HEK293T (cell line): Measurements from ENCODE around the gene FAM20A.

Source experiments
- CTCF ChIA-PET: fragments of 350-600 bp; formaldehyde crosslinking; extraction: SDS; loops from one replicate; lab custom pipeline; 2021; ENCODE audit warnings: antibody characterized with exemption, inconsistent platforms; lab: Yijun Ruan, JAX
- POLR2A ChIA-PET: fragments of 350-600 bp; formaldehyde crosslinking; extraction: SDS; loops from one replicate; lab custom pipeline; 2020; ENCODE audit warnings: antibody characterized with exemption, inconsistent platforms; lab: Yijun Ruan, JAX
- DNase-seq: peaks from one replicate; pipeline ENCODE4 v3.0.0; 2012; ENCODE audit warnings: mixed read lengths; ENCODE audit errors: extremely low spot score
- ARNT ChIP-seq: fragments of 450-650 bp; IDR thresholded peaks from 2 replicates; pipeline ENCODE4 v1.6.1; 2017; ENCODE audit warnings: mild to moderate bottlenecking
- BHLHE40 ChIP-seq: fragments of 450-650 bp; IDR thresholded peaks from 2 replicates; pipeline ENCODE4 v1.6.1; 2016; ENCODE audit warnings: mild to moderate bottlenecking, moderate library complexity, borderline replicate concordance
- CTBP1 ChIP-seq: fragments of 450-650 bp; IDR thresholded peaks from 2 replicates; pipeline ENCODE4 v1.6.1; 2016; ENCODE audit warnings: borderline replicate concordance
- ELF4 ChIP-seq: fragments of 450-650 bp; IDR thresholded peaks from 2 replicates; pipeline ENCODE4 v1.6.1; 2017; ENCODE audit warnings: antibody characterized with exemption
- FOXA1 ChIP-seq: fragments of 450-650 bp; IDR thresholded peaks from 2 replicates; pipeline ENCODE4 v1.6.1; 2016; ENCODE audit warnings: mild to moderate bottlenecking
- FOXK2 ChIP-seq: fragments of 450-650 bp; IDR thresholded peaks from 2 replicates; pipeline ENCODE4 v1.6.1; 2016; ENCODE audit warnings: mild to moderate bottlenecking
- FOXM1 ChIP-seq: fragments of 450-650 bp; IDR thresholded peaks from 2 replicates; pipeline ENCODE4 v1.6.1; 2017; ENCODE audit warnings: mild to moderate bottlenecking, borderline replicate concordance
- HDGF ChIP-seq: fragments of 450-650 bp; IDR thresholded peaks from 2 replicates; pipeline ENCODE4 v1.6.1; 2017; ENCODE audit warnings: antibody characterized with exemption, borderline replicate concordance
- L3MBTL2 ChIP-seq: fragments of 450-650 bp; conservative IDR thresholded peaks from 2 replicates; pipeline ENCODE4 v1.6.1; 2016; ENCODE audit warnings: mild to moderate bottlenecking
- LEF1 ChIP-seq: fragments of 450-650 bp; IDR thresholded peaks from 2 replicates; pipeline ENCODE4 v1.6.1; 2017; ENCODE audit warnings: mild to moderate bottlenecking, borderline replicate concordance
- NFRKB ChIP-seq: fragments of 450-650 bp; IDR thresholded peaks from 2 replicates; pipeline ENCODE4 v1.6.1; 2016; ENCODE audit warnings: mild to moderate bottlenecking, moderate library complexity
- PKNOX1 ChIP-seq: fragments of 450-650 bp; IDR thresholded peaks from 2 replicates; pipeline ENCODE4 v1.6.1; 2016
- SP1 ChIP-seq: fragments of 450-650 bp; IDR thresholded peaks from 2 replicates; pipeline ENCODE4 v1.6.1; 2017
- SUZ12 ChIP-seq: fragments of 450-650 bp; IDR thresholded peaks from 2 replicates; pipeline ENCODE4 v1.6.1; 2016; ENCODE audit warnings: mild to moderate bottlenecking
- TARDBP ChIP-seq: fragments of 450-650 bp; IDR thresholded peaks from 2 replicates; pipeline ENCODE4 v1.6.1; 2016
- ZNF384 ChIP-seq: fragments of 450-650 bp; IDR thresholded peaks from 2 replicates; pipeline ENCODE4 v1.6.1; 2016

The FAM20A gene

GRCh38 chr17:68559316-68559715 lies 41.9 kb downstream of the FAM20A start:
- no peak for DNase-seq
- TF ChIP-seq FOXM1 (no peak), TARDBP (no peak), SUZ12 (no peak), FOXA1 (no peak), HDGF (no peak)
- POLR2A ChIA-PET: no interaction called here
- CTCF ChIA-PET: no interaction called here

DNA sequence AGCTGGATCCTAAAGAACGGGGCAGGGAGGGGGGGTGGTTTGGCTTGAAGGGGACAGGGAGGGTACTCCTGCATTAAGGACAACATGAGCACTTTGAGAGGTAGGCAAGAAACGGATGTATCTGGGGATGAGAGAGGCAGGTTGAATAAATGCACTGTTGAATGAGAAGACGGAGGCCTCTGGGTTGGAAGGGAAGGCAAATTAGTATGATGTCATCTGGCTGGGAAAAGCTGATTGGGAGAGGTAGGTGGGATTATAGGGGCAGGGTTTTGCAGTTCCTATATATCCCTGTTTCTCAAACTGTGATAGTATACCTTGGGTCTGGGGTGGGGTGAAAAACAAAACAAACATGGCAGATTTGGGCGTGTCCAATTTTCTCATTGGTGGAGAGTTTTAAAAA lies 44.6 kb downstream of the FAM20A start:
- ChIA-PET POLR2A (no interaction called here), CTCF (no interaction called here)
- TF ChIP-seq LEF1 (no peak), FOXK2 (no peak), CTBP1 (no peak), PKNOX1 (no peak), HDGF (no peak), L3MBTL2 (no peak), SP1 (no peak), FOXM1 (no peak), SUZ12 (no peak), ZNF384 (no peak), NFRKB (no peak)
- DNase-seq: no peak

DNA sequence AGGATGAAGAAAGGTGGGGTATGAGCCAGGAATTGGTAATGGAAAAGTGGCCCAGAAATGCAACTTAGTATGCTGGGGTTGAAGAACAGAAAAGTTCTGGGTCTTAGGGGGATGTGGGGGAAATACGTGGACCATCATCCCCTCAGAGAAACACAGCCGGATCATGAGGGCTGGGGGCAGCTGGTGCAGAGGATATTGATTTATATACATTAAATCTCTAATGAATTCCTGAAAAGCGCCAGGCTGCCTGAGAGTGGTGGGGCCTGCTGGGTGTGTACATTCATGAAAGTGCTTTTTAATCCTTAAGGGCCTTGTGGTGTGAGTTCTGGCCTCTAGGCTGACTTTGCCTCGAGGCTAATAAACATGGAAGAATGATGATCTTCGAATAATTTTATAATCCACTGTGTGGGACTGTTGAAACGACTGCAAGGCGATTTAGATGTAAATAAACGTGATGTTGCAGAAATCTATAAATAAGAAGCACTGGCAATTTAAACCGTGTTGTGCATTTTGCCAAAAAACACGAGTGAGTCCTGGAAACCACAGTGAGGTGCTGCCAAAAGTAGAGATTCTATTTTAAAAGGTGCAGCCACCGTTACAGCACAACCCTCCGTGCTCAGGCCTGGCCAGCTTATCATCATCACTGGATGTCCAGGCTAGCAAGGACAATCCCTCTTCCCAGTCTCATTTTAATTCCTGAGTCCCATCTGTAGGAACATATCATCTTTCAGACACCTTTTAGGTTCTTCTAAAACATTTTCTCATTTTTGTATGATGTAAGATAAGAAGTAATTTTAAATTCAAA lies 56.9 kb downstream of the FAM20A start:
- no peak for DNase-seq
- POLR2A ChIA-PET: no interaction called here
- TF ChIP-seq FOXK2: no peak
- TF ChIP-seq FOXA1: no peak
- no peak for TF ChIP-seq TARDBP
- TF ChIP-seq PKNOX1: no peak
- TF ChIP-seq SP1: no peak
- no peak for TF ChIP-seq HDGF
- no peak for TF ChIP-seq BHLHE40
- no peak for TF ChIP-seq L3MBTL2
- no peak for TF ChIP-seq ELF4
- no peak for TF ChIP-seq CTBP1
- no peak for TF ChIP-seq ZNF384
- TF ChIP-seq ARNT: no peak
- no peak for TF ChIP-seq SUZ12
- no peak for TF ChIP-seq NFRKB
- no peak for TF ChIP-seq LEF1
- TF ChIP-seq FOXM1: no peak
- CTCF ChIA-PET: no interaction called here

DNA sequence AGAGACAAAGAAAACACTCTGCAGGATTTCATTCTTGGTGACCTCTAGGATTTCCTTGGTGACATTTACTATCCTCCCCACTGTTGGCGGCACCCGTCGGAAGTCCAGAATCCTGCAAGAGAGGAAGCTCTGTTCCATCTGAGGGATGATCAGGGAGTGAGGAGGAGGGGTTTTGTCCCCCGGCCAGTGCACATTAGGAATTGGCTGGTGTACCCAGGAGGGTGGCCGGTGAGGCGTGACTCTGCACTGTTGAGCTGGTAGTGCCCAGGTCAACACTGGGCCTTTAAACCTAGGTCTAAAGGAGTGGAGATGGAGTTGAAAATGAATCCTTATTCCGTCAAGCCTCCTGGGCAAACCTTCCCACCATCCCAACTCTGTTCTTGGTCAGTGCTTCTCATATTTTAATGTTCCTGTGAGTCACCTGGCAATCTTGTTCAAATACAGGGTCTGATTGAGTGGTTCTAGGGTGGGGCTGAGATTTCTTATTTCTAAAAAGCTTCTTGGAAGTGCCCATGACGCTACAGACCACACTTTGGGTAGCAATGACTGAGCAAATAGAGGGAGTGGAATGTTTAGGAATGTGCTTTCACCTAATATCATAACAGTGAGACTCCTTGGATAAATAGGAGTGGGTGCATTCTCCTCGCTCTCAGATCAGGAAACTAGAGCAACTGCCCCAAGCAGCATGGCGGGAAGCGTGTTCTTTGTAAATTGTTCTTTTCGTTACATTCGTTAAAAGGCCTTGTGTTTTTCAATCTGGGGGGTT lies 58.3 kb downstream of the FAM20A start:
- no peak for DNase-seq
- POLR2A ChIA-PET: no interaction called here
- TF ChIP-seq L3MBTL2 (no peak), HDGF (no peak)
- CTCF ChIA-PET: no interaction called here

DNA sequence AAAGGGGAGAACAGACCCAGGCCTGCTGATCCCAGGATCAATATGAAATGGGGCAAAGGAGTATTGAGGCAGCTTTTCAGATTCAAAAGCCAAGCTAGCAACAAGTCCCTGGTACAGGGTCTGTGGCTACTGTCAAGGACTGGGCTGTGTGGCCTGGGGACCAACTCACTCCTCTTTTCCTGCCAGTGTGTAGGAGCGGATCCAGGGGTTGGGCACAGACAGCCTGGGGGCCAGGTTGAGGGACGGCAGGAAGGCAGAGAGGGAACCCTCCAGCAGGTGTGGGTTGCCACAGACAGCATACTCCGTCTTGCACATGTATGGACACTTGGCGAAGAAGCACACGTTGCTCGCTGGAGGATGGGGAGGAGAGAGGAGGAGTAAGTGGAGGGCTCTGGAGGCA lies 59.4 kb downstream of the FAM20A start:
- TF ChIP-seq CTBP1: no peak
- no peak for TF ChIP-seq SP1
- no peak for TF ChIP-seq PKNOX1
- no peak for TF ChIP-seq BHLHE40
- no peak for TF ChIP-seq L3MBTL2
- no peak for TF ChIP-seq FOXM1
- ChIA-PET CTCF (no interaction called here), POLR2A (no interaction called here)
- DNase-seq: no peak

DNA sequence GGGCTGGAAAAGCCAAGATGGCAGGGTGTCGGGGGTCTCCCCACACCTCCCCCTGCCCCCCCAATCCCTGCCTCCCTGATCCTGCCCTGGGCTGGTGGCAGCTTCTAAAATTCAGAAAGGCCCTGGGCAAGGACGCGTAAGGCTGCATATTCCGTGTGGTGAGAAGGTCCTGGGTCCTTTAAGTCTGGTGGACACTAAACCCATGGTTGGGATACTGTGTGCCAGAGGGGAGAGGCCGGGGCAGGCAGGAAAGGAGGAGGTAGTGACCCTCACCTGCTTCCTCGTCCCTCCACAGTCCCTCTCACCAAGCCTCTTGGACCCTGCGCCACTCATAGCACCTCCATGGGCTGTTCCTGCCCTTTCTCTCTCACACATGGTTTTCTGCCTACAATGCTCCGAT lies 60.2 kb downstream of the FAM20A start:
- POLR2A ChIA-PET: interaction anchor here (1.3 kb wide), 1 partner anchor 28 kb away, joined by 4 read pairs; the partner anchor contains the start of gene PRKAR1A
- CTCF ChIA-PET: no interaction called here

More for the DNA sequence above, 60.2 kb downstream of the FAM20A start:
- DNase-seq: no peak
- TF ChIP-seq ARNT (no peak), CTBP1 (no peak), L3MBTL2 (no peak), FOXK2 (no peak), NFRKB (no peak), SUZ12 (no peak), TARDBP (no peak), FOXM1 (no peak), SP1 (no peak), ZNF384 (no peak), HDGF (no peak)
